Right cardiac atrium (tissue), 5 donors: ENCODE measurements around the gene SIX4. TPM values are rescaled to one million over a fixed set of nuclear protein-coding genes. Genes with fewer than 3 reads are reported as not detected.
A peak's percentile ranks its signal among the peaks of the same experiment; 100 is the strongest.

Source experiments
- ATAC-seq, 2 donors: fragments of 200-7000 bp; cut with Tn5 transposase; one replicate each; pipeline versions ENCODE4 v1.8.0 to v1.9.1; 2020; ENCODE audit warnings: moderate library complexity in 2 of 2, mild to moderate bottlenecking in 1 of 2
- DNase-seq, 3 donors: peaks; one replicate each; pipeline ENCODE4 v3.0.0-alpha.2; 2020
- H3K27ac ChIP-seq: one replicate; pipeline ENCODE4 v1.5.1; 2013; ENCODE audit warnings: mild to moderate bottlenecking, low read length, control low read depth, moderate library complexity
- H3K27me3 ChIP-seq: one replicate; pipeline ENCODE4 v1.6.1; 2013; ENCODE audit not compliant: control insufficient read depth, insufficient read depth
- H3K4me1 ChIP-seq: one replicate; pipeline ENCODE4 v1.6.1; 2013; ENCODE audit warnings: low read length; ENCODE audit not compliant: control insufficient read depth, insufficient read depth
- H3K4me3 ChIP-seq: one replicate; pipeline ENCODE4 v1.5.1; 2013; ENCODE audit warnings: low read length, control low read depth
- H3K9me3 ChIP-seq: one replicate; pipeline ENCODE4 v1.6.1; 2013; ENCODE audit warnings: low read length; ENCODE audit not compliant: control insufficient read depth
- WGBS: extraction: QIAGEN DNeasy Blood & Tissue Kit; methylation state at CpG from one replicate; pipeline ENCODE4 v1.1.7; 2013; 5-methylcytosine and 5-hydroxymethylcytosine counted together
- intact Hi-C, 4 donors: fragments of 100-400 bp; cut with DNase I; formaldehyde crosslinking; loops; one replicate each; pipeline versions ENCODE4 v1.11.0 to v1.14.0; 2022 to 2023
- long read RNA-seq, 4 donors: library from polyadenylated mRNA; unstranded; transcript quantifications; one replicate each; pipeline ENCODE4 v2.0.0, GENCODE V29; 2020 to 2021
- polyA plus RNA-seq: library from polyadenylated mRNA; stranded (reverse); fragments of 200-250 nt; gene quantifications from one replicate; pipeline ENCODE4 v1.2.3, GENCODE V29; 2013
- total RNA-seq, 4 donors: library from RNA; stranded (reverse); fragmentation: NEBNext Ultra II Directional; extraction: Animal tissue kit (Norgen Biotek cat#: 25700); gene quantifications; one replicate each; pipeline ENCODE4 v1.2.1, GENCODE V29; 2021
- donor health status: healthy with polysubstance abuse.
- donor health status: DM: no; HTN: yes; CAD: no.
- donor health status: DM: no; HTN: no; CAD: no.
- donor health status: DM: no; HTN: yes; CAD: no; lungs with severe emphysema.
- donor health status: DM: yes; HTN: yes; CAD: no.

SIX4 gene
- total RNA-seq (1 to 10 TPM; 2.1 to 4.1 (median 3.4) TPM), polyA plus RNA-seq (1.1 TPM)
- long read RNA-seq, donor 1, partial matches to known transcripts = 0 of 1 reads
- long read RNA-seq, donor 1, other reads (novel, unspliced or antisense) = 1 of 1 reads
- long read RNA-seq, donor 2 = 0 reads
- long read RNA-seq, donor 3, full-length matches to known transcripts = 1 of 1 reads
- long read RNA-seq, donor 3, partial matches to known transcripts = 0 of 1 reads
- long read RNA-seq, donor 3, other reads (novel, unspliced or antisense) = 0 of 1 reads
- long read RNA-seq, donor 4, partial matches to known transcripts = 0 of 1 reads
- long read RNA-seq, donor 4, other reads (novel, unspliced or antisense) = 0 of 1 reads

GRCh38 chr14:60723907-60724618 is at the start of gene SIX4:
Gene SIX4 (minus strand): TSS chr14:60724351. CDS start chr14:60724074, 277 bp downstream.
- H3K4me1 ChIP-seq = no peaks in the 10 kb centered on the region
- no peaks in the 10 kb centered on the region for H3K9me3 ChIP-seq
- 2% methylated on average over 36 of the region's 36 CpGs for WGBS
- DNase-seq (peak; percentile 62 to 79 (median 79)), ATAC-seq (peak; percentile 92 to 93)
- H3K27ac ChIP-seq = peak within 1 kb of the TSS; percentile 43
- H3K4me3 ChIP-seq = peak within 1 kb of the TSS; percentile 62
- intact Hi-C loops = loop anchor here in 1 of 4 donors (10.0 kb wide), 1 partner anchor 521 kb away; no protein-coding TSS in a partner anchor
- H3K27me3 ChIP-seq = no peaks in the 10 kb centered on the region

GRCh38 chr14:60773558-60773957 is 49.4 kb upstream of the SIX4 start:
- peaks cover 2% of the 10 kb centered on the region for H3K4me1 ChIP-seq
- no peak overlapping the region for H3K4me3 ChIP-seq
- no peak overlapping the region for H3K27ac ChIP-seq
- no peaks in the 10 kb centered on the region for H3K27me3 ChIP-seq
- no peak for ATAC-seq
- no peaks in the 10 kb centered on the region for H3K9me3 ChIP-seq
- no peak for DNase-seq
- intact Hi-C loops = no loop called here

DNA sequence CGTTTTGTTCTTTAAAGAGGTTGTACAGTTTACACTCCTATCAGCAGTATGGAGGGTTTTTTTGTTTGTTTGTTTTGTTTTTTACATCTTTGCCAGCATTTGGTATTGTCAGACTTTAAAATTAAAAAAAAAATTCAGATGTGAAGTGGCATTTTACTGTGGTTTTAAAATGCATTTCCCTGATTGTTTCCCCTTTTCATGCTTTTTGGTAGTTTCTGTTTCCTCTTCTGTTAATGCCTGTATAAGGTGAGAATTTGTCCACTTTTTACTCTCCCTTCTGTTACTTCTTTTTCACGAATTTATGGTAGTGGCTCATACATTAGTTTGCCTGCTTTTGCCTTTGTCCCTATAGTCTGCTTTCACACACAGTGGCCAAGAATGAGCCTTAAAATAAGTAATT is 47.0 kb upstream of the SIX4 start:
- no peak overlapping the region for H3K4me3 ChIP-seq
- DNase-seq = no peak
- no peak overlapping the region for H3K27ac ChIP-seq
- H3K27me3 ChIP-seq = no peaks in the 10 kb centered on the region
- intact Hi-C loops = no loop called here
- no peaks in the 10 kb centered on the region for H3K9me3 ChIP-seq
- H3K4me1 ChIP-seq = no peaks in the 10 kb centered on the region
- 41% methylated on average over 2 of the region's 2 CpGs for WGBS
- no peak for ATAC-seq

DNA sequence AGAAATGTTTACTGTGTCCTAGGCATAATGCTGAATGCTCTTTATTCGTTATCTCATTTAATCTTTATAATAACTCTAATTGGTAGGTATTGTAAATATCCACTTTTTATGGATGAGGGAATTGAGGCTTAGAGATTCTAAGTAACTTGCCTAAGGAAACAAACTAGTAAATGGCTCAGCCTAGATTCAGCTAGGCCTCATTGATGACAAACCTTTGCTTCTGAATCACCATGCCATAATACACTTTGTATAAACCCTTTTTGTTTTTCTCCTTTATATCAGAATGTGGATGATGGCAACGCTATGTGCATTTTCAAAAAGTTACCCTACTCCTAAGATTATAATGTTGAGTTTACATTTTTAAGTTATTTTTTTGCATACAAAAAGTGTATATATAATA is 44.5 kb upstream of the SIX4 start:
- no peak for ATAC-seq
- Histone ChIP-seq H3K27me3 (no peaks in the 10 kb centered on the region), H3K4me3 (no peak overlapping the region), H3K4me1 (no peaks in the 10 kb centered on the region), H3K27ac (no peak overlapping the region), H3K9me3 (no peaks in the 10 kb centered on the region)
- intact Hi-C loops = no loop called here
- DNase-seq = no peak
- 97% methylated on average over 2 of the region's 2 CpGs for WGBS

DNA sequence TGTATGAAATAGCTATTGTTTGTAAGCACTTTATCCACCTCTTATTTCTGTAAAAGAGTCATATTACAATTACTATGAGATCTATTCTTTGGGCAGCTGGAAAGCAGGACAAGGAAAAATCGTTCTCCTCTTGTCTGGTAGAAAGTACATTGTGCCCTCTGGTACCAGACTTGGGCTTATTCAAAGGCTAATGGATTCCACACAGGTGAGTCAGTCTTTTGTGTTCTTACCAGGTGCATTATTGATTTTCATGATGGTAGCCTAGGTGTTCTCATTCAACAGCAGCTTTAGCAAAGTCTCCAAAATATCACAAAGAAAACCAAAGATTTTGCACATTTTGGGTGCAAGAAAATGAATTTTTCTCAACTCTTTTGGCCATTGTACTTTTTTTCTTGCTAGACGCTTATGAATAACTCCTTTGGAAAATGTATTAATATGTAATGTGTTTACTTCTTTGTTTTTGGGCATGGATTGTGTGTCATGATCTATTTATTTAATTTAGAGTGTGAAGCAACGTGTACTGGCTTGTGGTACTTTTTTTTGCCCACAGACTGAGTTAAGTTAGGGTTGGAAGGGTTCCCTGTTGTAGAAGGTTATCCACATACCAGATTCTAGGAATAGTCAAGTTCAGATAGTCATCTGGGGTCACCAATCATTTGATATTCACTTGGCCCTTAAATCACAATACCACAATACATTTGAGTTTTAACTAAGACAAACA is 36.7 kb upstream of the SIX4 start:
- DNase-seq = no peak
- Histone ChIP-seq H3K4me3 (no peak overlapping the region), H3K27ac (no peak overlapping the region), H3K27me3 (no peaks in the 10 kb centered on the region), H3K9me3 (no peaks in the 10 kb centered on the region), H3K4me1 (no peaks in the 10 kb centered on the region)
- ATAC-seq = no peak
- intact Hi-C loops = no loop called here
- 83% methylated on average over 3 of the region's 3 CpGs for WGBS

DNA sequence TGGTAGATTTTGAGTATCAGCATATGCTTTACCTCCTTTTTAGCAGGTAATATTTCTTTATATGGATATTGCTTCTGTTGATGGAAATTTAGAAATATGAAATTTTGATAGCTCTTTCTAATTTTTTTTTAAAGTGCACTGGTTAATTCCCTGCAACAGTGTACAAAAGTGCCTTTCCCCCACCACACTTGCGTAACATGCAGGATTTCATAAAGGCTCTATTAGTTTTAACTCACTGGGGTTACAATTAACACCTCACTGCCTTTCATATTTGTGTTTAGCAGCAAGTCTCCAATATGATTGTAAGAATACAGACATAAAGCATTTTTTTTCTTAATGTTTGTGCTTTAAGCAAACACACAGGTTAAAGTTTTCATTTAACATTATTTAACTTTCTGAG is 36.1 kb upstream of the SIX4 start:
- Histone ChIP-seq H3K4me1 (no peaks in the 10 kb centered on the region), H3K4me3 (no peak overlapping the region), H3K9me3 (no peaks in the 10 kb centered on the region), H3K27me3 (no peaks in the 10 kb centered on the region), H3K27ac (no peak overlapping the region)
- no peak for ATAC-seq
- 95% methylated on average over 1 of the region's 1 CpG for WGBS
- intact Hi-C loops = no loop called here
- DNase-seq = no peak

DNA sequence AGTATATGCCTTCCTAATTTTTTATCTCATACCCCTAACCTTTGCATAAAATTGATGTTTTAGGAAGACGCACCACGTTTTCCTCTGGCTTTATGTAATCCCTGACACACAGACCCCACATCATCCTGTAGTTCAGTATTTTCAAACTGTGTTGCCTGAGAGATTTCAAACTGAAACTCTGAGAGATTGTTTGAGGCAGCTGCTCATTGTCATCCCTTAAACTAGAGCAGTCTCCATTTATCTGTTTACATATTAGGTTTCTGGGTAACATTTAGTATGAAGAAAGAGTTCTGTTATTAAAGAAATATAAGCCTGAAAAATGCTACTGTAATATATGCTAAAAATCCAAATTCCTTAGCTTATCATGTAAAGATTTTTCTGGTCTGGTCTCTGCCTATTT is 34.7 kb upstream of the SIX4 start:
- Histone ChIP-seq H3K4me1 (no peaks in the 10 kb centered on the region), H3K27me3 (no peaks in the 10 kb centered on the region), H3K27ac (no peak overlapping the region), H3K9me3 (no peaks in the 10 kb centered on the region), H3K4me3 (no peak overlapping the region)
- ATAC-seq (no peak), DNase-seq (no peak)
- intact Hi-C loops = no loop called here
- WGBS = 67% methylated on average over 2 of the region's 2 CpGs

DNA sequence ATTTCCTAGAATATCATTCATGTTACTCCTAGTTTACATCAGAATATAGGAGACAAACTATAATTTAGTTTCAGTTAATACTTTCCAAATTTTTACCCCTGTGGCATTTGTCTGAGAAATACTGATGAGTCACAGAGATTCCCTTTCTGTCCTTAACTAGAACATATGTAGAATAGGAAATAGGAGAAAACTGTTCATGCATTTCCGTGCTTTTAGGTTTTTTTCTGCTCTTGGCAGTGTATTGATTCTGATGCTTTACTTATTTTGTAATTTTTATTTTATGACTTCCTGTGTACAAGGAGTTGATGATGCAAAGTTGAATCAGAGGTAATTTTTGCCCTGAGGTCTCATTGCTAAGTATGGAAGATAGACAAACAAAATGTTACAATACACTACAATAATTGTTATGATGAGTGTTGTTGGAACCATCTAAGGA is 33.4 kb upstream of the SIX4 start:
- H3K27me3 ChIP-seq = no peaks in the 10 kb centered on the region
- DNase-seq (no peak), ATAC-seq (no peak)
- no peak overlapping the region for H3K27ac ChIP-seq
- no peaks in the 10 kb centered on the region for H3K9me3 ChIP-seq
- H3K4me1 ChIP-seq = no peaks in the 10 kb centered on the region
- WGBS = 69% methylated on average over 1 of the region's 1 CpG
- intact Hi-C loops = no loop called here
- H3K4me3 ChIP-seq = no peak overlapping the region

GRCh38 chr14:60756847-60757246 is 32.7 kb upstream of the SIX4 start:
- ATAC-seq = no peak
- intact Hi-C loops = no loop called here
- 19% methylated on average over 1 of the region's 1 CpG for WGBS

DNA sequence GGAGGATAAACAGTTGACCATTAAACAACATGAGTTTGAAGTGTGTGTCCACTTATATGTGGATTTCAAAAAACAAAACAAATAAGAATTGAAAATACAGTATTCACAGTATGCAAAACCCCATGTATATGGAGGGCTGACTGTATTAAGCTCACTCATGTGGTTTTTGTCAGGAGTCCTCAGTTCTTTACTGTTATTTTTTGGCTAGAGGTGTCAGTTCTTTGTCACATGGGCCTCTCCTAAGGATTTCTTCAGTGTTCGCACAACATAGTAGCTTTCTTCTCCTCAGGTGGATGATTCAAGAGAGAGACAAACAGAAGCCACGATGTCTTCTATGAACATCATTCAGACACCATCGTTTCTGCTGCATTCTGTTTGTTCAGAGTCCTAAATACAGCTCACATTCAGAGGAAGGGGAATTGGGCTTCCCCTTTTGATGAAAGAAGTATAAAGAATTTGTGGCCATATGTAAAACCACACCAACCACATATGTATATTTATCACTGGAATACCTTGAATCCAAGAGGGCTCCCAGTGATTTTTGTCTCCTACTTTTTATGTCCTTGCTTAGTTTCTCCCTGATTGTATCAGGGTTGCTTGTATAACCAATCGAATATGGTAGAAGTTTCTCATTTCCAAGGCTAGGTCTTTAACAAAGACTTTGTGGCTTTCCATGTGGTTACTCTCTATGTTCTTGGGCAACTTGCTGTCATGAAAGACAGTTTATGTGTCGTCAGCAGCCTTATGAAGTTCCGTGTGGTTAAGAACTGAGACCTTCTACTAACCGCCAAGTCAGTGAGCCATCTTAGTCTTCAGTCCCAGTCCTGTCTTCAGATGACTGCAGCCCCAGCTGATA is 29.3 kb upstream of the SIX4 start:
- no peak overlapping the region for H3K27ac ChIP-seq
- intact Hi-C loops = no loop called here
- H3K27me3 ChIP-seq = no peaks in the 10 kb centered on the region

More at GRCh38 chr14:60756847-60757246, 32.7 kb upstream of the SIX4 start:
- no peak overlapping the region for H3K27ac ChIP-seq
- no peak for DNase-seq
- no peaks in the 10 kb centered on the region for H3K9me3 ChIP-seq
- H3K4me1 ChIP-seq = no peaks in the 10 kb centered on the region
- H3K27me3 ChIP-seq = no peaks in the 10 kb centered on the region
- H3K4me3 ChIP-seq = no peak overlapping the region

More for the DNA sequence above, 29.3 kb upstream of the SIX4 start:
- Histone ChIP-seq H3K4me3 (no peak overlapping the region), H3K9me3 (no peaks in the 10 kb centered on the region), H3K4me1 (no peaks in the 10 kb centered on the region)
- ATAC-seq (no peak), DNase-seq (no peak)
- WGBS = 84% methylated on average over 7 of the region's 7 CpGs
